GM21367 (cell line): ENCODE data around the gene MCM3AP.
"Not testable (repeated sequence)": the region's sequence is repeated elsewhere in the genome, so short reads cannot be mapped to it uniquely, and the experiment has no call there.

Source experiments
- ATAC-seq: cut with Tn5 transposase; IDR thresholded peaks from one replicate; pipeline ENCODE4 v1.9.1; 2021; ENCODE audit not compliant: unreplicated experiment

The MCM3AP gene

GRCh38 chr21:46245213-46245915, 40.0 kb downstream of the MCM3AP start:
- ATAC-seq = no peak

GRCh38 chr21:46244602-46245001, 40.8 kb downstream of the MCM3AP start:
- ATAC-seq = no peak

DNA sequence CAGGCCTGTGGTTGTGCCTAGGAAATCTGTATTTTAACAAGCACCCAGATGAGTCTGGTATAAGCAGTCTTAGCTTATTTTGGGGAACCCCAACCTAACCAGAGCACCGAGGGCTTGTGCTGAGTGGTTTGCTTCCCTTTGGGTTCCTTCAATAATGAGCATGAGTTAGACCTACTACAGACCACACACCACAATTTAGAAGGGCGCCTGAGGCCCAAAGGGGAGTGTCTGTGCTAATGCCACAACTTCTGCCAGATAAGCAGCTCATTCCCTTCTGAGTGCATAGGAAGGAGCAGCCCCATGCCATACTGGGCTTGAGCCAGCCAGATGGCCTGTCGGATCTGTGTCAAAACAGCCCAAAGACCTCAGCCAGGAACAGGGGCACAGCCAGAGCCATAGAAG, 41.5 kb downstream of the MCM3AP start:
- no peak for ATAC-seq

GRCh38 chr21:46243325-46243724, 42.1 kb downstream of the MCM3AP start:
- no peak for ATAC-seq

DNA sequence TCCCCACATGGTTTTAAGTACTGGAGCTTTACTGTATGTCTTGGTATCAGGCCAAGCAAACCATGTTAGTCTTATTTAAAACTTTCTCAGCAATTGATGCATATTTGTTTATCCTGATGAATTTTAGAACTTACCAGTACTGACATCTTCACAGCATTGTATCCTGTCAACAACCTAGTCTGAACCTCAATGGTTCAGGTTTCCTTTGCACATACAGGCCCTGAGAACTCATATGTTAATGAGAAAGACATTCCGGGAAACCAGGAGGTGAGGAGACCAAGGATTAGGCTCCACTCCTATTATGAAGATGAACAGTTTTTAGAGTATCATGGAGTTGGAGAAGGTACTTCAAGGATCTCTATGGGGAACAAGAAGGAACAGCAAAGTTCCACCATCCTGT, 43.8 kb downstream of the MCM3AP start:
- ATAC-seq = not testable (repeated sequence)

GRCh38 chr21:46239817-46240325, 45.5 kb downstream of the MCM3AP start:
- ATAC-seq = no peak

DNA sequence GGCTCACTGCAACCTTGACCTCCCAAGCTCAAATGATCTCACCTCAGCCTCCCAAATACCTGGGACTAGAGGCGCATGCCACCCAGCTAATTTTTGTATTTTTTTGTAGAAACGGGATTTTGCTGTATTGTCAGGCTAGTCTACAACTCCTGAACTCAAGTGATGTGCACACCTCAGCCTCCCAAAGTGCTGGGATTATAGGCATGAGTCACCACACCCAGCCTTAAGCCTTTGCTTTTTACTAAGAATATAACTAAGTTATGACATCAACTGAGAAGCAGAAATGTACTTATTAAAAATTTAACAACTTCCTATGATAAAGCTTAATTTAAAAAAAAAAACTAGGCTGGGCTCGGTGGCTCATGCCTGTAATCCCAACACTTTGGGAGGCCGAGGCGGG, 47.9 kb downstream of the MCM3AP start:
- no peak for ATAC-seq

GRCh38 chr21:46234436-46234950, 50.9 kb downstream of the MCM3AP start:
- no peak for ATAC-seq

DNA sequence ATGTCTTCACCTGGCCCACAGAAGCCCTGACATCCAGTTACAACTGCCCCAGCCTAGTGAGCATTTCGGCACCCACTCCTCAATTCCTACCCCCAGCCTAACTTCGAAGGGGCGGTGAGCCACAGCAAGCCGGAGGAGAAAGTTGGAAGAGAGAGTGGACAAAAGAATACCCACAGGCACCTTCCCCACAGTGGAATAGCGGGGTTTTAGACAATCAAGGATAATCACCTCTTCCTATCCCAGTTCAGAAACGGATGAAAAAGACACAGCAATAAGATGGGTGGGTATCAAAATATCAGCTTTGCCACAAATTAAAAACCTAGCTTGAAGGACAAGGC, 55.5 kb downstream of the MCM3AP start:
- no peak for ATAC-seq

DNA sequence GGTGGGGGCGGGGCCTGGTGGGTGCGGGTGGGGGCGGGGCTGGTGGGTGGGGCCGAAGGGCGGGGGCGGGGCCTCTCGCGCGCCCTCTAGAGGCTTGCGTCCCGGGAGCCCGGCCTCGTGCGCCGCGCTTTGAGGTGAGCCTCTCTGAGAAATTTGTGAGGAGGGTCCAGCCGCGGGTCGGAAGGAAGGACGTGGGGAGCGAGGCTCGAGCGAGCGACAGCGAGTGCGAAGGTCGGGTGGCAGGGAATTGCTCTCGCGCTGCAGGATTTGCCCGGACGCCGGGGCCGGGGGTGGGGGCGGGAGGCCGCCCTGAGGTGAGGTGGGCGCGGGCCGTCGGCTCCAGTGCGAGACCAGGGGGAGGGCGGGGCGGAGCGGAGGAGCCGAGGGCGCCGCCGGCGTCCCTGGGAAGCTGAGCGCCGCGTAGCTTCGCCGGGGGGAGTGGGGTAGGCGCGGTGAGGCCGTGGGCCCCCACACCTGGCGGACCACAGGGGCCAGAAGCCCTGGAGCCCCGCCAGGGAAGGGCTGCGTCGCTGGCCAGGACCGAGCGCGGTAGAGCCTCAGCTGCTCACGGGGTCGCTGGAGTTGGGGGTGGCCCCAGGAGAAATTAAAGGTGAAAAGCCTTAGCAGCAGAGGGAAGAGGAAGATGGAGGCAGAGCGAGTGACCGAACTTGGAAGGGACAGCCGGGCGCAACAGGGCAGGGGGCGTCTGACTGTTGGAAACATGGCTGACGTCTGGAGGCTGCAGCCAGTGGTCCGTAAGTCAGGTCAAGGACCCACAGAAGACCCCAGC, 56.1 kb downstream of the MCM3AP start:
- no peak for ATAC-seq

DNA sequence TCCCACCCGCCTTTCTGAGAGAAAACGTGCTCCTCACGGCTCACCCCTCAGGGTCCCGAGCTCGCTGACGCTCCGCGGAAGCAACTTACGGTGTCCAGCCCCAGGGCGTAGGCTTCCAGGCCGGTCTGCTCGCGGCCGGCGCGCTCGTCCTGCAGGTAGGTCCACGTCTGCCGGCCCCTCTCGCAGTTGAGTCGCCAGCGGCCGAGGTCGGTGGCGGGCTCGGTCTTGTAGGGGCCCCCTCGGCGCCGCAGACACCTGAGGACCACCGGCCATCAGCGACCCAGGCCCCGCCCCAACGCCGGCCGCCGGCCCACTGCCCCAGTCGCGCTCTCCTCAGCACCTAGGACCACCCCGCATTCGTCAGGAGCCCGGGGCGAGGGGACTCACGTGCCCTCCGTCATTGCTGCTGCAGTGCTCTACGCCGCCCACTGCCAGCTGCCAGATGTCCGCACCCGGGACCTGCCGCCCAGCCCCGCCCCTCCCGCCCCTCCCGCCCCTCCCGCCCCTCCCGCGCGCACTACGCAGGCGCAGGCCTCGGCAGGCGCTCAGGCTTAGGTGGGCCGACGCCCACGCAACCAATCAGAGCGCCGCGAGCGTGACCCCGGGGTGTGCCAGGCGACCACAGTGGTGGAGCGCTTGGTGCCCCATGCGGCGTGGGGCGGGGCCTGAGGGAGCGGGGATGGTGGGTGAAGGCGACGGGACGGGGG, 56.9 kb downstream of the MCM3AP start, which contains the start of gene LSS:
Gene LSS (minus strand): TSS at position 430 of the 707 bp plus-strand sequence. CDS start 29 bp downstream, at position 401.
- ATAC-seq = peak; percentile 65

GRCh38 chr21:46227811-46228344, 57.5 kb downstream of the MCM3AP start:
- no peak for ATAC-seq

DNA sequence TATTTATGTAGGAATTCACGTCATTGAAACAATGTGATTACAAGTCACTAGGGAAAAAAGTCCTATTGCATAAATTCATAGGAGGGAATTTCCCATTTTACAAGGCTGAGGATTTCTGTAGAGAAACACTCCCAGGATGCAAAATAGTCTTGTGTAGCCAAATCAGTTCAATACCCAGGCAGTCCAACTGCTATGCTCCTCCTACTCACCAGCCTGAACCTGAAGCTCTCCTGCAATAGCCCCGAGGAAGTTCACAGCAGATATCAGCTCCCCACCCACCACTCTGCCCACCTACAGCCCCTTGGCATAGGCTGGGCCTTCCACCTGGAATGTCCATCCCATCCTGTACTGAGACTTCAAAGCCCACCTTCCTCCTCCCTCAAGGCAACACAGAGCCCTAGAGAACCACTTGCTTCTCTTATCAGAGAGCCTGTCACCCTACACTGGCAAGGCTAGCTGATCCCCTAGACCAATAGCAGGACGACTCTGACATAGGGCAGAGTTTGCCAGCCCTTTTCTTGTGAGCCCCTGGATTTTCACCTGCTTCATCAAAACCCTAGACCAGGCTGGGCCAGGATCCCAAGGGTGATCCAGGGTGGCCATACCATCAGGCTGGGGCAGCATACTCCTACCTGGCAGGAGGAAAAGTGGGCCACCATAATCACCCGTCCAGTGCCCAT, 58.4 kb downstream of the MCM3AP start:
- no peak for ATAC-seq

DNA sequence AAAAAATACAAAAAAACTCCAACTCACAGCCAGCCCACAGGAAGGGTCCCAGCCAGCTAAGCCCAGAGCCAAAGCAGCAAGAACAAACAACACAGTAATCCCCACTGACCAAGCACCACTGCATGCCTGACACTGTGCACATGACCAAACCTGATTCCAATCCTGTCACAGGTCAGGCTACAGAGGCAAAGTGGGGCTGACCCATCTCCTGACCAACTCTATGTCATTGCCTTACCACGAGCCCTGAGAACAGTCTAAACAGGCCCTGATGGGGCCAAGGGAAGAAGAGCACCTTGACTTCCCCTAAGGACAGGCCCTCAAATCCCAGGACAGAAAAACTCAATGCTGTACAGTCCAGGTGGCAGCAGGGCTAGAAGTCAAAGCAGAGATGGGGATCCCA, 59.3 kb downstream of the MCM3AP start:
- no peak for ATAC-seq

DNA sequence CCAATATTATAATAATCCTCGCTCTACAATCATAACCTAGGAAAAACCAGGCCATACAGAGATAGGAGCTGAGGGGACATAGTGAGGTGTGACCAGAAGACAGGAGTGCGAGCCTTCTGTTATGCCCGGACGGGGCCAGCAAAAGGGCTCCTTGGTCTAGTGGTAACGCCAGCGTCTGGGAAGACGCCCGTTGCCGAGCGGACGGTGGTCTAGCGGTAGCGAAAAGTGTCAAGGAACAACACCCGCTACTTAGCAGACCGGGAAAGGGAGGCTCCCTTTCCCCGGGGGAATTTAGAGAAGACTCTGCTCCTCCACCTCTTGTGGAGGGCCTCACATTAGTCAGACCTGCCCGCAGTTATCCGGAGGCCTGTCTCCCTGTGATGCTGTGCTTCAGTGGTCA, 61.8 kb downstream of the MCM3AP start:
- not testable (repeated sequence) for ATAC-seq

DNA sequence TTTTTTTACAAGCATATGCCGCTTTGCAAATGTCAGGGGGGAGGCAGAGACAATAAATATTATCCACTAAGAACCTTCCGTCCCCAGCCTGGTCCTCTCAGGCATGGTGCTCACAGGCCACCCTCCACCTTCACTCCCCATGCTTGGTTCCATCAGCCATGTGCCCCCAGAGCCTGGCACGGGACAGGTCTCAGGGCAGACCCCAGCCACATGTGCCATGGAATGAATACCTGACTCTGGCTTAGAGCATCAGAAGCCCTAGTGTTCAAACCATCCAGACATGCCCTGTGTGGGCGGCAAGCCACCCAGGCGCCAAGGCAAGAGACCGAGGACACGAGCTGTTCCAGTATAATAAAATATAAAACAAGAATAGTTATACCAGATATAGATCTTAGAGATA, 62.2 kb downstream of the MCM3AP start:
- no peak for ATAC-seq

GRCh38 chr21:46222436-46223116, 62.8 kb downstream of the MCM3AP start:
- ATAC-seq = no peak

DNA sequence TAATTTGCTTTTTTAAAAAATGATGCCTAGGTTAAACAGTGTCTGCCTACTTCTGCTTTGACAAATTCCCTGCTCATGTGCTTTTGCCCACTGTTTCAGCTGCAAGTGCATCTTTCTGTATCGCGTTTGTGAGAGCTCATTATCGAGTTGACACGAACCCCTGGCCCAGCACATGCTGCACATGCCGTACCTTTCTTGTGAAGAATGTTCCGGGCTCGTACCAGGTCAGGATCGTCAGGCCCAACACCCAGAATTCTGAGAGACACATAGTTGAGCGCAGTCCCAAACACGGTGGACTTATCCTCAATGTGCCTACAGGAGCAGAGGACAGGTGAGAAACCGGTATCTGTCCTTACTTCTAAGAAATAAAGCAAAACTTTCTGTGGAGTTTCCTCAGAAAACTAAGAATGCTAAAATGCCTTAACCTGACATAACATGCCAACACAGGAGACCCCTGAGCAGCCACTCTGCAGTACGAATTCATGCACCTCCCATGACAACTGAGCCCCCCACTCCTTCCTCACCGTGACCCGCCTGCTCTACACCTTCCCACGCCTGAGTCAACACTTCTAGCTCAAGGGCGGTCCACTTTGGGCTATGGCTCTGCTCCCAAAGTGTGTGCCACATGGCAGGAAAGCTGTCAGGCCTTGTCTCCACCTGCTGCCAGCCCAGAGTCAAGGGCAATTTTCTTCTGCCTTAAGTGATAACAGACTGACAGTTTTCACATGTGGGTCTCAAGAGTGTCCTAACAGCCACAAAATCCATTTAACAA, 63.6 kb downstream of the MCM3AP start:
- no peak for ATAC-seq

GRCh38 chr21:46220847-46221246, 64.6 kb downstream of the MCM3AP start:
- no peak for ATAC-seq
